GM23338 (cell line): ENCODE results near the gene TRIM14. TPM values are rescaled to one million over a fixed set of nuclear protein-coding genes. Genes with fewer than 3 reads are reported as not detected.

ENCODE experiments used
- ATAC-seq: fragments of 200-7000 bp; cut with Tn5 transposase; 3 replicates; pipeline ENCODE4 v1.9.1; 2020
- DNase-seq: peaks from one replicate; pipeline ENCODE4 v3.0.0-alpha.2; 2015; ENCODE audit warnings: low spot score
- H2AFZ ChIP-seq: fragments of 200-600 bp; sonication (generic); 2 replicates; pipeline ENCODE4 v1.8.0; 2016; ENCODE audit warnings: antibody characterized with exemption, mild to moderate bottlenecking, moderate library complexity
- H3F3A ChIP-seq: fragments of 200-600 bp; sonication (generic); replicated peaks from 2 replicates; pipeline ENCODE4 v1.8.0; 2017; ENCODE audit warnings: antibody characterized with exemption, mixed run types, low read depth
- H3K27ac ChIP-seq: fragments of 200-600 bp; sonication (generic); 2 replicates; pipeline ENCODE4 v1.6.1; 2016; ENCODE audit warnings: low read depth
- H3K27me3 ChIP-seq: fragments of 200-600 bp; sonication (generic); 2 replicates; pipeline ENCODE4 v1.8.0; 2016; ENCODE audit warnings: mild to moderate bottlenecking, mixed run types, moderate library complexity; ENCODE audit not compliant: insufficient read depth
- H3K36me3 ChIP-seq: fragments of 200-600 bp; sonication (generic); 2 replicates; pipeline ENCODE4 v1.8.0; 2016; ENCODE audit warnings: mild to moderate bottlenecking; ENCODE audit not compliant: insufficient read depth
- H3K4me1 ChIP-seq: fragments of 200-600 bp; sonication (generic); 2 replicates; pipeline ENCODE4 v1.8.0; 2016; ENCODE audit warnings: mild to moderate bottlenecking, moderate library complexity; ENCODE audit not compliant: insufficient read depth
- H3K4me2 ChIP-seq: fragments of 200-600 bp; sonication (generic); 2 replicates; pipeline ENCODE4 v1.7.1; 2017; ENCODE audit warnings: mixed run types
- H3K4me3 ChIP-seq: fragments of 200-600 bp; sonication (generic); 2 replicates; pipeline ENCODE4 v1.6.1; 2016; ENCODE audit warnings: mixed run types
- H3K79me2 ChIP-seq: fragments of 200-600 bp; sonication (generic); replicated peaks from 2 replicates; pipeline ENCODE4 v1.8.0; 2017; ENCODE audit warnings: mild to moderate bottlenecking; ENCODE audit not compliant: insufficient read depth
- H3K9me2 ChIP-seq: fragments of 200-600 bp; sonication (generic); 2 replicates; pipeline ENCODE4 v1.8.0; 2017; ENCODE audit not compliant: insufficient read depth
- H4K20me1 ChIP-seq: fragments of 200-600 bp; sonication (generic); replicated peaks from 2 replicates; pipeline ENCODE4 v1.8.0; 2017; ENCODE audit warnings: mild to moderate bottlenecking; ENCODE audit not compliant: insufficient read depth
- H3K27ac Mint-ChIP-seq: 2 replicates; pipeline ENCODE4 v1.8.0; 2020; ENCODE audit warnings: inconsistent platforms, mild to moderate bottlenecking, moderate library complexity, mixed read lengths
- H3K27me3 Mint-ChIP-seq: 3 replicates; pipeline ENCODE4 v1.8.0; 2022; ENCODE audit warnings: low read depth, mild to moderate bottlenecking, moderate library complexity, mixed read lengths, inconsistent platforms; ENCODE audit not compliant: insufficient read depth, poor library complexity
- H3K36me3 Mint-ChIP-seq: 3 replicates; pipeline ENCODE4 v1.8.0; 2021; ENCODE audit warnings: low read depth, mild to moderate bottlenecking, inconsistent platforms, moderate library complexity, mixed read lengths
- H3K4me1 Mint-ChIP-seq: 3 replicates; pipeline ENCODE4 v1.8.0; 2020; ENCODE audit warnings: mild to moderate bottlenecking, inconsistent platforms, mixed read lengths
- H3K4me3 Mint-ChIP-seq: 3 replicates; pipeline ENCODE4 v1.8.0; 2021; ENCODE audit warnings: moderate library complexity, mild to moderate bottlenecking, inconsistent platforms, mixed read lengths
- H3K9me3 Mint-ChIP-seq: 3 replicates; pipeline ENCODE4 v1.8.0; 2020; ENCODE audit warnings: moderate library complexity, mild to moderate bottlenecking, inconsistent platforms, mixed read lengths
- CREB1 ChIP-seq: fragments of 250-450 bp; sonication (Bioruptor Pico); IDR thresholded peaks from 2 replicates; pipeline ENCODE4 v1.5.0; 2020; ENCODE audit warnings: low read depth, mild to moderate bottlenecking, moderate library complexity
- EZH2 ChIP-seq: fragments of 200-600 bp; sonication (generic); IDR thresholded peaks from one replicate; pipeline ENCODE4 v1.8.0; 2017; ENCODE audit warnings: antibody characterized with exemption, mild to moderate bottlenecking, low read depth; ENCODE audit not compliant: unreplicated experiment
- JUNB ChIP-seq: IDR thresholded peaks from one replicate; pipeline ENCODE4 v1.6.1; 2016; ENCODE audit warnings: antibody characterized with exemption; ENCODE audit not compliant: unreplicated experiment
- NANOG ChIP-seq: IDR thresholded peaks from 2 replicates; pipeline ENCODE4 v1.6.1; 2016; ENCODE audit warnings: antibody characterized with exemption, borderline replicate concordance
- POLR2AphosphoS5 ChIP-seq: IDR thresholded peaks from 2 replicates; pipeline ENCODE4 v1.6.1; 2016; ENCODE audit warnings: antibody characterized with exemption, low read depth
- STAT1 ChIP-seq: IDR thresholded peaks from one replicate; pipeline ENCODE4 v1.6.1; 2016; ENCODE audit warnings: antibody characterized with exemption; ENCODE audit not compliant: unreplicated experiment
- ZNF331 ChIP-seq: fragments of 250-450 bp; sonication (Bioruptor Pico); IDR thresholded peaks from 2 replicates; pipeline ENCODE4 v1.5.0; 2020; ENCODE audit warnings: low read depth, mild to moderate bottlenecking, moderate library complexity
- polyA plus RNA-seq: library from polyadenylated mRNA; unstranded; fragments of >200 nt; fragmentation: Nextera tagmentation; extraction: Ambion mirVana; gene quantifications from 2 replicates; pipeline ENCODE4 v1.2.1, GENCODE V29; 2016
- total RNA-seq: library from RNA; depleted of rRNA; stranded (reverse); fragments of >200 nt; shearing (Covaris generic); gene quantifications from 2 replicates; pipeline ENCODE4 v1.2.3, GENCODE V29; 2014
- TF ChIP-seq, protein P1 (sequence below), 2 experiments: fragments of 200-600 bp in 1 of 2; sonication (generic) in 1 of 2; conservative IDR thresholded peaks; 2 replicates each; pipeline versions ENCODE4 v1.5.1 to v1.6.1; 2016 to 2017; ENCODE audit warnings: antibody characterized with exemption in 2 of 2, low read depth in 2 of 2, mild to moderate bottlenecking in 2 of 2, moderate library complexity in 1 of 2
- TF ChIP-seq, protein P2 (sequence below): IDR thresholded peaks from one replicate; pipeline ENCODE4 v1.6.1; 2018; ENCODE audit warnings: antibody characterized with exemption; ENCODE audit not compliant: unreplicated experiment
- TF ChIP-seq, protein P3 (sequence below): fragments of 250-450 bp; sonication (Bioruptor Pico); IDR thresholded peaks from 2 replicates; pipeline ENCODE4 v1.5.0; 2020; ENCODE audit warnings: mild to moderate bottlenecking, moderate library complexity

The TRIM14 gene
- total and polyA plus RNA-seq, 2 experiments from 2014 or later = 17.2 to 25.3 TPM

DNA sequence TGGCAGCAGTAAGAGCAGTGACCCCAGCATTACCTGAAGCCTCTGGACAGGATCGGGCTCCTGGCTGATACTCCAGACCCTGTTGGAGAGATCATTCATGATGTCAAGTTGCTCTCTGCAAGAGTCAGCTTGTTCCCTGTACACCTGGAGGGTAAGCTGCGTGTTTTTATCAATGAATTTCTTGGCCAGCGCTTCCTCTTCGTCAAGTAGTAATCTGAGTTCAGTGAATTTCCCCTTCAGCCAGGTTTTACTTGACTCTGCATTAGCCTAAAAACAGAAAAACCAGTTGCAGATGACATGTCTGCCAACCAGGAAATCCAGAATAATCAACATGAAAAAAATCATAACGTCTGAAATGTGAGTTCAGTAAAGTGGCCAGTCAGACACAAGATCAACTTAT lies 19.1 kb downstream of the TRIM14 start:
- no peak for ATAC-seq
- Histone ChIP-seq H3K36me3 (peaks cover 8% of the 10 kb centered on the region; the same call in 1 of the 2 replicates), H3K4me3 (no peak overlapping the region), H3K27ac (no peak overlapping the region), H3K4me1 (no peaks in the 10 kb centered on the region), H3K4me2 (no peak overlapping the region), H3F3A (no peaks in the 10 kb centered on the region), H3K9me2 (no peaks in the 10 kb centered on the region), H4K20me1 (no peaks in the 10 kb centered on the region), H3K27me3 (no peaks in the 10 kb centered on the region), H2AFZ (no peak overlapping the region), H3K79me2 (no peaks in the 10 kb centered on the region)
- Mint-ChIP-seq H3K27me3 (peaks cover 8% of the 10 kb centered on the region), H3K4me3 (no peak overlapping the region), H3K9me3 (no peaks in the 10 kb centered on the region), H3K36me3 (peaks cover 5% of the 10 kb centered on the region; the same call in 1 of the 3 replicates), H3K27ac (no peak overlapping the region), H3K4me1 (peaks cover 9% of the 10 kb centered on the region)
- no peak for DNase-seq
- TF ChIP-seq CREB1 = no peak
- no peak for TF ChIP-seq POLR2AphosphoS5
- TF ChIP-seq, protein P1, sequence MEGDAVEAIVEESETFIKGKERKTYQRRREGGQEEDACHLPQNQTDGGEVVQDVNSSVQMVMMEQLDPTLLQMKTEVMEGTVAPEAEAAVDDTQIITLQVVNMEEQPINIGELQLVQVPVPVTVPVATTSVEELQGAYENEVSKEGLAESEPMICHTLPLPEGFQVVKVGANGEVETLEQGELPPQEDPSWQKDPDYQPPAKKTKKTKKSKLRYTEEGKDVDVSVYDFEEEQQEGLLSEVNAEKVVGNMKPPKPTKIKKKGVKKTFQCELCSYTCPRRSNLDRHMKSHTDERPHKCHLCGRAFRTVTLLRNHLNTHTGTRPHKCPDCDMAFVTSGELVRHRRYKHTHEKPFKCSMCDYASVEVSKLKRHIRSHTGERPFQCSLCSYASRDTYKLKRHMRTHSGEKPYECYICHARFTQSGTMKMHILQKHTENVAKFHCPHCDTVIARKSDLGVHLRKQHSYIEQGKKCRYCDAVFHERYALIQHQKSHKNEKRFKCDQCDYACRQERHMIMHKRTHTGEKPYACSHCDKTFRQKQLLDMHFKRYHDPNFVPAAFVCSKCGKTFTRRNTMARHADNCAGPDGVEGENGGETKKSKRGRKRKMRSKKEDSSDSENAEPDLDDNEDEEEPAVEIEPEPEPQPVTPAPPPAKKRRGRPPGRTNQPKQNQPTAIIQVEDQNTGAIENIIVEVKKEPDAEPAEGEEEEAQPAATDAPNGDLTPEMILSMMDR (conservative IDR thresholded peaks at IDR 0.05; ENCODE audit: low read depth in 2 of 2) = no peak
- TF ChIP-seq EZH2 = no peak
- TF ChIP-seq, protein P2, sequence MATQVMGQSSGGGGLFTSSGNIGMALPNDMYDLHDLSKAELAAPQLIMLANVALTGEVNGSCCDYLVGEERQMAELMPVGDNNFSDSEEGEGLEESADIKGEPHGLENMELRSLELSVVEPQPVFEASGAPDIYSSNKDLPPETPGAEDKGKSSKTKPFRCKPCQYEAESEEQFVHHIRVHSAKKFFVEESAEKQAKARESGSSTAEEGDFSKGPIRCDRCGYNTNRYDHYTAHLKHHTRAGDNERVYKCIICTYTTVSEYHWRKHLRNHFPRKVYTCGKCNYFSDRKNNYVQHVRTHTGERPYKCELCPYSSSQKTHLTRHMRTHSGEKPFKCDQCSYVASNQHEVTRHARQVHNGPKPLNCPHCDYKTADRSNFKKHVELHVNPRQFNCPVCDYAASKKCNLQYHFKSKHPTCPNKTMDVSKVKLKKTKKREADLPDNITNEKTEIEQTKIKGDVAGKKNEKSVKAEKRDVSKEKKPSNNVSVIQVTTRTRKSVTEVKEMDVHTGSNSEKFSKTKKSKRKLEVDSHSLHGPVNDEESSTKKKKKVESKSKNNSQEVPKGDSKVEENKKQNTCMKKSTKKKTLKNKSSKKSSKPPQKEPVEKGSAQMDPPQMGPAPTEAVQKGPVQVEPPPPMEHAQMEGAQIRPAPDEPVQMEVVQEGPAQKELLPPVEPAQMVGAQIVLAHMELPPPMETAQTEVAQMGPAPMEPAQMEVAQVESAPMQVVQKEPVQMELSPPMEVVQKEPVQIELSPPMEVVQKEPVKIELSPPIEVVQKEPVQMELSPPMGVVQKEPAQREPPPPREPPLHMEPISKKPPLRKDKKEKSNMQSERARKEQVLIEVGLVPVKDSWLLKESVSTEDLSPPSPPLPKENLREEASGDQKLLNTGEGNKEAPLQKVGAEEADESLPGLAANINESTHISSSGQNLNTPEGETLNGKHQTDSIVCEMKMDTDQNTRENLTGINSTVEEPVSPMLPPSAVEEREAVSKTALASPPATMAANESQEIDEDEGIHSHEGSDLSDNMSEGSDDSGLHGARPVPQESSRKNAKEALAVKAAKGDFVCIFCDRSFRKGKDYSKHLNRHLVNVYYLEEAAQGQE = no peak
- TF ChIP-seq ZNF331 = no peak
- no peak for TF ChIP-seq STAT1
- TF ChIP-seq NANOG = no peak
- TF ChIP-seq, protein P3, sequence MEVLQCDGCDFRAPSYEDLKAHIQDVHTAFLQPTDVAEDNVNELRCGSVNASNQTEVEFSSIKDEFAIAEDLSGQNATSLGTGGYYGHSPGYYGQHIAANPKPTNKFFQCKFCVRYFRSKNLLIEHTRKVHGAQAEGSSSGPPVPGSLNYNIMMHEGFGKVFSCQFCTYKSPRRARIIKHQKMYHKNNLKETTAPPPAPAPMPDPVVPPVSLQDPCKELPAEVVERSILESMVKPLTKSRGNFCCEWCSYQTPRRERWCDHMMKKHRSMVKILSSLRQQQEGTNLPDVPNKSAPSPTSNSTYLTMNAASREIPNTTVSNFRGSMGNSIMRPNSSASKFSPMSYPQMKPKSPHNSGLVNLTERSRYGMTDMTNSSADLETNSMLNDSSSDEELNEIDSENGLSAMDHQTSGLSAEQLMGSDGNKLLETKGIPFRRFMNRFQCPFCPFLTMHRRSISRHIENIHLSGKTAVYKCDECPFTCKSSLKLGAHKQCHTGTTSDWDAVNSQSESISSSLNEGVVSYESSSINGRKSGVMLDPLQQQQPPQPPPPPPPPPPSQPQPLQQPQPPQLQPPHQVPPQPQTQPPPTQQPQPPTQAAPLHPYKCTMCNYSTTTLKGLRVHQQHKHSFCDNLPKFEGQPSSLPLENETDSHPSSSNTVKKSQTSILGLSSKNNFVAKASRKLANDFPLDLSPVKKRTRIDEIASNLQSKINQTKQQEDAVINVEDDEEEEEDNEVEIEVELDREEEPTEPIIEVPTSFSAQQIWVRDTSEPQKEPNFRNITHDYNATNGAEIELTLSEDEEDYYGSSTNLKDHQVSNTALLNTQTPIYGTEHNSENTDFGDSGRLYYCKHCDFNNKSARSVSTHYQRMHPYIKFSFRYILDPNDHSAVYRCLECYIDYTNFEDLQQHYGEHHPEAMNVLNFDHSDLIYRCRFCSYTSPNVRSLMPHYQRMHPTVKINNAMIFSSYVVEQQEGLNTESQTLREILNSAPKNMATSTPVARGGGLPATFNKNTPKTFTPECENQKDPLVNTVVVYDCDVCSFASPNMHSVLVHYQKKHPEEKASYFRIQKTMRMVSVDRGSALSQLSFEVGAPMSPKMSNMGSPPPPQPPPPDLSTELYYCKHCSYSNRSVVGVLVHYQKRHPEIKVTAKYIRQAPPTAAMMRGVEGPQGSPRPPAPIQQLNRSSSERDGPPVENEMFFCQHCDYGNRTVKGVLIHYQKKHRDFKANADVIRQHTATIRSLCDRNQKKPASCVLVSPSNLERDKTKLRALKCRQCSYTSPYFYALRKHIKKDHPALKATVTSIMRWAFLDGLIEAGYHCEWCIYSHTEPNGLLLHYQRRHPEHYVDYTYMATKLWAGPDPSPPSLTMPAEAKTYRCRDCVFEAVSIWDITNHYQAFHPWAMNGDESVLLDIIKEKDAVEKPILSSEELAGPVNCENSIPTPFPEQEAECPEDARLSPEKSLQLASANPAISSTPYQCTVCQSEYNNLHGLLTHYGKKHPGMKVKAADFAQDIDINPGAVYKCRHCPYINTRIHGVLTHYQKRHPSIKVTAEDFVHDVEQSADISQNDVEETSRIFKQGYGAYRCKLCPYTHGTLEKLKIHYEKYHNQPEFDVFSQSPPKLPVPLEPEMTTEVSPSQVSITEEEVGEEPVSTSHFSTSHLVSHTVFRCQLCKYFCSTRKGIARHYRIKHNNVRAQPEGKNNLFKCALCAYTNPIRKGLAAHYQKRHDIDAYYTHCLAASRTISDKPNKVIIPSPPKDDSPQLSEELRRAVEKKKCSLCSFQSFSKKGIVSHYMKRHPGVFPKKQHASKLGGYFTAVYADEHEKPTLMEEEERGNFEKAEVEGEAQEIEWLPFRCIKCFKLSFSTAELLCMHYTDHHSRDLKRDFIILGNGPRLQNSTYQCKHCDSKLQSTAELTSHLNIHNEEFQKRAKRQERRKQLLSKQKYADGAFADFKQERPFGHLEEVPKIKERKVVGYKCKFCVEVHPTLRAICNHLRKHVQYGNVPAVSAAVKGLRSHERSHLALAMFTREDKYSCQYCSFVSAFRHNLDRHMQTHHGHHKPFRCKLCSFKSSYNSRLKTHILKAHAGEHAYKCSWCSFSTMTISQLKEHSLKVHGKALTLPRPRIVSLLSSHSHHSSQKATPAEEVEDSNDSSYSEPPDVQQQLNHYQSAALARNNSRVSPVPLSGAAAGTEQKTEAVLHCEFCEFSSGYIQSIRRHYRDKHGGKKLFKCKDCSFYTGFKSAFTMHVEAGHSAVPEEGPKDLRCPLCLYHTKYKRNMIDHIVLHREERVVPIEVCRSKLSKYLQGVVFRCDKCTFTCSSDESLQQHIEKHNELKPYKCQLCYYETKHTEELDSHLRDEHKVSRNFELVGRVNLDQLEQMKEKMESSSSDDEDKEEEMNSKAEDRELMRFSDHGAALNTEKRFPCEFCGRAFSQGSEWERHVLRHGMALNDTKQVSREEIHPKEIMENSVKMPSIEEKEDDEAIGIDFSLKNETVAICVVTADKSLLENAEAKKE = no peak
- TF ChIP-seq JUNB = no peak
